GM12878 (cell line): ENCODE data around the gene DMRT1. TPM values are rescaled to one million over a fixed set of nuclear protein-coding genes. Genes with fewer than 3 reads are reported as not detected.

Source experiments
- ATAC-seq: fragments of 200-7000 bp; cut with Tn5 transposase; 3 replicates; pipeline ENCODE4 v1.9.1; 2020; ENCODE audit warnings: mild to moderate bottlenecking, moderate library complexity
- BruUV-seq: library from RNA; stranded (reverse); fragments of 400-500 nt; replicated peaks from 2 replicates; lab custom pipeline; 2021; lab: Mats Ljungman, UMichigan
- CTCF ChIA-PET: fragments of 300-600 bp; sonication (Branson Sonifier 250); formaldehyde crosslinking; extraction: SDS; loops from one replicate; lab custom pipeline; 2021; ENCODE audit warnings: inconsistent platforms; lab: Yijun Ruan, JAX
- POLR2A ChIA-PET: fragments of 350-600 bp; formaldehyde crosslinking; extraction: SDS; loops from one replicate; lab custom pipeline; 2021; ENCODE audit warnings: inconsistent platforms; lab: Charles Lee
- RAD21 ChIA-PET: fragments of 300-600 bp; sonication (Branson Sonifier 250); formaldehyde crosslinking; loops from one replicate; lab custom pipeline; 2023; ENCODE audit warnings: antibody characterized with exemption; ENCODE audit not compliant: unreplicated experiment; lab: Charles Lee
- SMC1A ChIA-PET: fragments of 300-600 bp; sonication (Branson Sonifier 250); formaldehyde crosslinking; loops from one replicate; lab custom pipeline; 2023; ENCODE audit not compliant: unreplicated experiment, uncharacterized antibody; lab: Charles Lee
- DNase-seq: peaks from one replicate; pipeline ENCODE4 v3.0.0-alpha.2; 2011; ENCODE audit warnings: low read depth, low spot score
- FAIRE-seq: peaks from 3 replicates; lab custom pipeline; 2011; peaks lifted over from hg19 to GRCh38; lab: Jason Lieb, UNC
- H2AFZ ChIP-seq: 2 replicates; pipeline ENCODE4 v1.6.0; 2011; ENCODE audit warnings: low read depth, low read length, control low read depth; ENCODE audit not compliant: control insufficient read depth
- H3K27ac ChIP-seq: 2 replicates; pipeline ENCODE4 v1.5.1; 2011; ENCODE audit warnings: control low read depth; ENCODE audit not compliant: control insufficient read depth, insufficient read depth
- H3K27me3 ChIP-seq, 2 experiments: replicated peaks in 1 of 2; 2 replicates each; pipeline versions ENCODE4 v1.6.0 to v1.6.1; 2011; ENCODE audit warnings: low read length in 1 of 2; ENCODE audit not compliant: control insufficient read depth in 2 of 2, insufficient read depth in 2 of 2
- H3K36me3 ChIP-seq, 2 experiments: 2 replicates each; pipeline ENCODE4 v1.5.1; 2011; ENCODE audit warnings: low read length in 1 of 2; ENCODE audit not compliant: control insufficient read depth in 2 of 2, insufficient read depth in 2 of 2
- H3K4me1 ChIP-seq: 2 replicates; pipeline ENCODE4 v1.6.1; 2011; ENCODE audit warnings: mild to moderate bottlenecking, low read length, moderate library complexity, mixed read lengths; ENCODE audit not compliant: control insufficient read depth, insufficient read depth
- H3K4me2 ChIP-seq: 2 replicates; pipeline ENCODE4 v1.6.0; 2011; ENCODE audit warnings: control low read depth; ENCODE audit not compliant: control insufficient read depth, insufficient read depth
- H3K4me3 ChIP-seq: fragments of 200-600 bp; sonication (generic); 2 replicates; pipeline ENCODE4 v1.5.1; 2016
- H3K79me2 ChIP-seq: 2 replicates; pipeline ENCODE4 v1.6.0; 2011; ENCODE audit warnings: low read length; ENCODE audit not compliant: control insufficient read depth, insufficient read depth
- H3K9ac ChIP-seq: 2 replicates; pipeline ENCODE4 v1.8.0; 2011; ENCODE audit warnings: low read length, control low read depth, mixed read lengths; ENCODE audit not compliant: control insufficient read depth, insufficient read depth
- H3K9me3 ChIP-seq: replicated peaks from 3 replicates; pipeline ENCODE4 v1.5.1; 2011; ENCODE audit warnings: mild to moderate bottlenecking, low read length; ENCODE audit not compliant: control insufficient read depth, insufficient read depth
- H4K20me1 ChIP-seq: 2 replicates; pipeline ENCODE4 v1.6.0; 2011; ENCODE audit not compliant: control insufficient read depth, insufficient read depth
- ATF3 ChIP-seq: IDR thresholded peaks from 2 replicates; pipeline ENCODE4 v1.6.1; 2011; ENCODE audit warnings: low read depth, mild to moderate bottlenecking, low read length, moderate library complexity, borderline replicate concordance; ENCODE audit errors: extremely low read depth
- BCL3 ChIP-seq: IDR thresholded peaks from 2 replicates; pipeline ENCODE4 v1.6.1; 2011; ENCODE audit warnings: borderline replicate concordance, low read depth, mild to moderate bottlenecking, moderate library complexity, low read length; ENCODE audit not compliant: insufficient read depth, poor library complexity, severe bottlenecking
- CBX3 ChIP-seq: fragments of 200-600 bp; sonication (generic); IDR thresholded peaks from 2 replicates; pipeline ENCODE4 v1.6.1; 2016; ENCODE audit warnings: low read depth, borderline replicate concordance
- CHD4 ChIP-seq: fragments of 200-600 bp; sonication (generic); IDR thresholded peaks from 2 replicates; pipeline ENCODE4 v1.6.1; 2016; ENCODE audit warnings: mild to moderate bottlenecking
- GABPA ChIP-seq: IDR thresholded peaks from 2 replicates; pipeline ENCODE4 v1.6.1; 2014; ENCODE audit warnings: antibody characterized with exemption, low read depth, mild to moderate bottlenecking, inconsistent platforms
- RBBP5 ChIP-seq: fragments of 200-600 bp; sonication (generic); conservative IDR thresholded peaks from 2 replicates; pipeline ENCODE4 v1.6.1; 2016
- REST ChIP-seq: IDR thresholded peaks from 2 replicates; pipeline ENCODE4 v1.6.1; 2012; ENCODE audit warnings: mild to moderate bottlenecking, low read depth, low read length
- SKIL ChIP-seq: fragments of 450-650 bp; IDR thresholded peaks from 2 replicates; pipeline ENCODE4 v1.6.1; 2017; ENCODE audit warnings: mild to moderate bottlenecking, low read depth, inconsistent platforms; ENCODE audit not compliant: poor library complexity, severe bottlenecking
- TBL1XR1 ChIP-seq: IDR thresholded peaks from 2 replicates; pipeline ENCODE4 v1.6.1; 2012; ENCODE audit warnings: low read depth, low read length, improper control_type of control experiment
- TCF3 ChIP-seq: IDR thresholded peaks from 2 replicates; pipeline ENCODE4 v1.6.1; 2012; ENCODE audit warnings: low read depth, mild to moderate bottlenecking, low read length, borderline replicate concordance; ENCODE audit not compliant: insufficient read depth
- ZNF592 ChIP-seq: fragments of 450-650 bp; IDR thresholded peaks from 2 replicates; pipeline ENCODE4 v1.6.1; 2017; ENCODE audit warnings: mild to moderate bottlenecking, moderate library complexity
- ZZZ3 ChIP-seq: IDR thresholded peaks from 2 replicates; pipeline ENCODE4 v1.6.1; 2011; ENCODE audit warnings: low read depth; ENCODE audit not compliant: control insufficient read depth, insufficient read length
- WGBS: methylation state at CpG from one replicate; pipeline ENCODE4 v1.1.6; 2016; ENCODE audit warnings: low lambda C conversion rate; ENCODE audit not compliant: insufficient replicate concordance, insufficient coverage; ENCODE audit errors: missing lambda C conversion rate; 5-methylcytosine and 5-hydroxymethylcytosine counted together
- in situ Hi-C: fragments of 300-500 bp; cut with MboI; formaldehyde crosslinking; loops from 9 replicates; pipeline ENCODE4 v1.14.3; 2018; ENCODE audit warnings: mixed read lengths
- intact Hi-C: fragments of 100-400 bp; cut with micrococcal nuclease; formaldehyde crosslinking; loops from one replicate; pipeline ENCODE4 v1.14.2; 2022; ENCODE audit not compliant: unreplicated experiment
- polyA plus RNA-seq, 11 experiments: library from polyadenylated mRNA; depleted of rRNA in 4 of 11; unstranded in 6 of 11; stranded (reverse) in 5 of 11; fragments of >200 nt; fragmentation: Nextera tagmentation in 4 of 11; fragmentation: Illumina TruSeq in 1 of 11; extraction: Ambion mirVana in 4 of 11; extraction: Trizol in 1 of 11; gene quantifications; 1 replicate in 1 of 11; 2 replicates in 10 of 11; pipeline versions ENCODE4 v1.2.1 to v1.2.3, GENCODE V29; 2011 to 2016; ENCODE audit warnings: inconsistent platforms in 2 of 11, missing spikeins in 2 of 11, low read depth in 1 of 11
- total RNA-seq, 4 experiments: library from RNA; depleted of rRNA in 3 of 4; stranded (reverse); fragments of >200 nt in 3 of 4; fragmentation: Illumina TruSeq in 1 of 4; extraction: Trizol in 1 of 4; gene quantifications; 2 replicates each; pipeline versions ENCODE4 v1.2.1 to v1.2.3, GENCODE V29; 2013 to 2021

The DMRT1 gene
- total and polyA plus RNA-seq, 10 of the 15 experiments (the other 5 are each of a cell fraction or from before 2014, with no cell fraction given): 0.06 to 1.9 (median 0.24) TPM

- 26% methylated on average over 3 of the region's 4 CpGs for WGBS
- H3K36me3 ChIP-seq: no peaks in the 10 kb centered on the region
- ATAC-seq (no peak), FAIRE-seq (peak; percentile 70), DNase-seq (no peak)
- H3K27me3 ChIP-seq: no peaks in the 10 kb centered on the region
- H3K27ac ChIP-seq: no peak overlapping the region
- H4K20me1 ChIP-seq: no peaks in the 10 kb centered on the region
- RAD21 ChIA-PET: no interaction called here
- no peak overlapping the region for H3K4me2 ChIP-seq
- BruUV-seq: no TSS peak
- no peak overlapping the region for H3K4me3 ChIP-seq
- intact Hi-C loops: no loop called here
- no peaks in the 10 kb centered on the region for H3K9me3 ChIP-seq
- H3K4me1 ChIP-seq: peaks cover 7% of the 10 kb centered on the region; the same call in 1 of the 2 replicates
- CTCF ChIA-PET: interaction anchor here (1.5 to 3.4 kb wide), 4 partner anchors 9 to 143 kb away, joined by 3 to 21 read pairs (median 10); no protein-coding TSS in a partner anchor
- in situ Hi-C loops: no loop called here
- H3K79me2 ChIP-seq: no peaks in the 10 kb centered on the region
- no peak overlapping the region for H2AFZ ChIP-seq
- SMC1A ChIA-PET: interaction anchor here (0.6 to 2.8 kb wide), 3 partner anchors 9 to 20 kb away, joined by 4 to 16 read pairs (median 9); no protein-coding TSS in a partner anchor
- POLR2A ChIA-PET: no interaction called here
- H3K9ac ChIP-seq: no peak overlapping the region
- TF ChIP-seq ZNF592: no peak
- no peak for TF ChIP-seq GABPA
- no peak for TF ChIP-seq REST
- no peak for TF ChIP-seq BCL3
- TF ChIP-seq ATF3: no peak
- no peak for TF ChIP-seq ZZZ3
- no peak for TF ChIP-seq TBL1XR1
- TF ChIP-seq SKIL: no peak
- TF ChIP-seq CBX3: no peak
- TF ChIP-seq TCF3: no peak
- TF ChIP-seq RBBP5: no peak
- TF ChIP-seq CHD4: no peak
These were observed 19.2 kb downstream of the DMRT1 start for GRCh38 chr9:860706-861105.
